Prostate gland (tissue), 2 donors: ENCODE data around the gene ANXA4.

Experiments used
- CTCF ChIP-seq, 4 experiments: fragments of 200-600 bp in 2 of 4; fragments of 450-650 bp in 2 of 4; sonication (generic) in 2 of 4; IDR thresholded peaks; 1 replicate in 3 of 4; 2 replicates in 1 of 4; pipeline ENCODE4 v1.5.1; 2016 to 2019; ENCODE audit warnings: antibody characterized with exemption in 4 of 4, mild to moderate bottlenecking in 2 of 4, moderate library complexity in 2 of 4
- POLR2A ChIP-seq: fragments of 450-650 bp; IDR thresholded peaks from one replicate; pipeline ENCODE4 v1.6.1; 2016; ENCODE audit warnings: antibody characterized with exemption, mild to moderate bottlenecking
- POLR2AphosphoS5 ChIP-seq: sonication (generic); formaldehyde crosslinking; IDR thresholded peaks from one replicate; pipeline ENCODE4 v1.6.1; 2017; ENCODE audit warnings: antibody characterized with exemption

DNA sequence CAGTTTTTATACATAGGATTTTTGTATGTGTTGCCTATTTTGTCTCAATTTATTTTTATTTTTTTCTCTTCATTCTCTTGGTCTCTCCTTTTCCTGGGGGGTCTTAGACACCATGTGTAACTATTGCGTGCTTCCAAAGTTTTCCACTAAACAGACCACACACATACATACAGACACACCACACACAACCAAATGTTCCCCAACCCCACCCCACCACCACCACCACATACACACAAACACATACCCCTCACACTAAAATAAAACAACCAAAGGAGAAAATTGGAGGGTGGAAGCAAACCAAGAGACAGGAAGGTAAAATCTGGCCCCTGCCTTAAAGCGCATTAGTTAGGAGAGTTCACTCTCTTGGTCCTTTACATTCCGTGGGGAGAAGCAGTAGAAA is 30.0 kb upstream of the ANXA4 start:
- TF ChIP-seq CTCF (IDR thresholded peaks at IDR 0.05) (no peak), POLR2A (no peak), POLR2AphosphoS5 (no peak)
